DND-41 (cell line): ENCODE data around the gene MTTP.

Source experiments
- ATAC-seq: fragments of 200-7000 bp; cut with Tn5 transposase; 3 replicates; pipeline ENCODE4 v1.9.1; 2021; ENCODE audit warnings: low read depth; ENCODE audit not compliant: insufficient read depth
- DNase-seq: peaks from one replicate; pipeline ENCODE4 v3.0.0-alpha.2; 2020
- H2AFZ ChIP-seq: 2 replicates; pipeline ENCODE4 v1.6.0; 2012; ENCODE audit warnings: low read depth, low read length
- H3K27ac ChIP-seq: 2 replicates; pipeline ENCODE4 v1.5.1; 2012; ENCODE audit warnings: low read length, inconsistent platforms
- H3K27me3 ChIP-seq: fragments of 200-600 bp; sonication (generic); 2 replicates; pipeline ENCODE4 v1.6.0; 2012; ENCODE audit warnings: low read length, mild to moderate bottlenecking, inconsistent platforms; ENCODE audit not compliant: insufficient read depth, poor library complexity
- H3K36me3 ChIP-seq: 2 replicates; pipeline ENCODE4 v1.5.1; 2012; ENCODE audit warnings: low read length, inconsistent platforms; ENCODE audit not compliant: insufficient read depth
- H3K4me1 ChIP-seq: 2 replicates; pipeline ENCODE4 v1.5.1; 2012; ENCODE audit warnings: mild to moderate bottlenecking, low read length; ENCODE audit not compliant: insufficient read depth
- H3K4me2 ChIP-seq: 2 replicates; pipeline ENCODE4 v1.6.0; 2012; ENCODE audit warnings: mild to moderate bottlenecking, moderate library complexity, low read length, inconsistent platforms; ENCODE audit not compliant: insufficient read depth
- H3K4me3 ChIP-seq, 2 experiments: fragments of 200-600 bp in 1 of 2; shearing (Covaris generic) in 1 of 2; 2 replicates each; pipeline ENCODE4 v1.5.1; 2012 to 2016; ENCODE audit warnings: inconsistent platforms in 2 of 2, low read length in 2 of 2, mild to moderate bottlenecking in 2 of 2, low read depth in 1 of 2, moderate library complexity in 1 of 2
- H3K79me2 ChIP-seq: 2 replicates; pipeline ENCODE4 v1.6.0; 2012; ENCODE audit warnings: low read length, inconsistent platforms; ENCODE audit not compliant: insufficient read depth
- H3K9ac ChIP-seq: 2 replicates; pipeline ENCODE4 v1.6.0; 2012; ENCODE audit warnings: low read depth, mild to moderate bottlenecking, inconsistent platforms, low read length, moderate library complexity
- H3K9me3 ChIP-seq: 2 replicates; pipeline ENCODE4 v1.5.1; 2012; ENCODE audit warnings: low read length, moderate library complexity, mild to moderate bottlenecking, inconsistent platforms; ENCODE audit not compliant: insufficient read depth, severe bottlenecking
- H4K20me1 ChIP-seq: 2 replicates; pipeline ENCODE4 v1.6.0; 2012; ENCODE audit warnings: low read length; ENCODE audit not compliant: insufficient read depth
- EZH2 ChIP-seq: IDR thresholded peaks from 3 replicates; pipeline ENCODE4 v1.6.1; 2012; ENCODE audit warnings: borderline replicate concordance, low read depth, mild to moderate bottlenecking, moderate library complexity, low read length, inconsistent platforms; ENCODE audit not compliant: severe bottlenecking
- TF ChIP-seq, protein P1 (sequence below): IDR thresholded peaks from 2 replicates; pipeline ENCODE4 v1.5.1; 2012; ENCODE audit warnings: borderline replicate concordance, low read length, moderate library complexity, mild to moderate bottlenecking; ENCODE audit not compliant: poor library complexity, severe bottlenecking; ENCODE audit errors: extremely low read depth

The MTTP gene

DNA sequence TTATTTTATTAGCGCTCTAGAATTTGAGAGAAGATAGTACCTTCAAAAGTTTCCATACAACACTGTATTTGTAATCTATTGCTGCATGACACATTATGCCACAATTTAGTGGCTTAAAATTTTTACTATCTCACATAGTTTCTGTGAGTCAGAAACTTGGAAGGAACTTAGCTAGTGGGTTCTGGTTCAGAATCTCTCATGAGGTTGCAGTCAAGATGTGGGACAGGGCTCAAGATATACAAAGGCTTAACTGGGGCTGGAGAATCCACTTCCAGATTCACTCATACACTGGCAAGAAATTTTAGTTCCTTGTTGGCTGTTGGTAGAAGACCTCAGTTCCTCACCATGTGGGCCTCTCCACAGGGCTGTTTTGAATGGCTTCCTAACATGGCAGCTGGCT is 94.5 kb downstream of the MTTP start:
- Histone ChIP-seq H3K4me2 (no peak overlapping the region), H3K27ac (no peak overlapping the region), H2AFZ (no peak overlapping the region), H3K4me1 (no peaks in the 10 kb centered on the region), H3K4me3 (no peak overlapping the region), H3K36me3 (no peaks in the 10 kb centered on the region), H3K79me2 (no peaks in the 10 kb centered on the region), H3K27me3 (no peaks in the 10 kb centered on the region), H3K9ac (no peak overlapping the region), H3K9me3 (peaks cover 15% of the 10 kb centered on the region), H4K20me1 (no peaks in the 10 kb centered on the region)
- TF ChIP-seq, protein P1, sequence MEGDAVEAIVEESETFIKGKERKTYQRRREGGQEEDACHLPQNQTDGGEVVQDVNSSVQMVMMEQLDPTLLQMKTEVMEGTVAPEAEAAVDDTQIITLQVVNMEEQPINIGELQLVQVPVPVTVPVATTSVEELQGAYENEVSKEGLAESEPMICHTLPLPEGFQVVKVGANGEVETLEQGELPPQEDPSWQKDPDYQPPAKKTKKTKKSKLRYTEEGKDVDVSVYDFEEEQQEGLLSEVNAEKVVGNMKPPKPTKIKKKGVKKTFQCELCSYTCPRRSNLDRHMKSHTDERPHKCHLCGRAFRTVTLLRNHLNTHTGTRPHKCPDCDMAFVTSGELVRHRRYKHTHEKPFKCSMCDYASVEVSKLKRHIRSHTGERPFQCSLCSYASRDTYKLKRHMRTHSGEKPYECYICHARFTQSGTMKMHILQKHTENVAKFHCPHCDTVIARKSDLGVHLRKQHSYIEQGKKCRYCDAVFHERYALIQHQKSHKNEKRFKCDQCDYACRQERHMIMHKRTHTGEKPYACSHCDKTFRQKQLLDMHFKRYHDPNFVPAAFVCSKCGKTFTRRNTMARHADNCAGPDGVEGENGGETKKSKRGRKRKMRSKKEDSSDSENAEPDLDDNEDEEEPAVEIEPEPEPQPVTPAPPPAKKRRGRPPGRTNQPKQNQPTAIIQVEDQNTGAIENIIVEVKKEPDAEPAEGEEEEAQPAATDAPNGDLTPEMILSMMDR: no peak
- no peak for TF ChIP-seq EZH2
- DNase-seq (no peak), ATAC-seq (no peak)

DNA sequence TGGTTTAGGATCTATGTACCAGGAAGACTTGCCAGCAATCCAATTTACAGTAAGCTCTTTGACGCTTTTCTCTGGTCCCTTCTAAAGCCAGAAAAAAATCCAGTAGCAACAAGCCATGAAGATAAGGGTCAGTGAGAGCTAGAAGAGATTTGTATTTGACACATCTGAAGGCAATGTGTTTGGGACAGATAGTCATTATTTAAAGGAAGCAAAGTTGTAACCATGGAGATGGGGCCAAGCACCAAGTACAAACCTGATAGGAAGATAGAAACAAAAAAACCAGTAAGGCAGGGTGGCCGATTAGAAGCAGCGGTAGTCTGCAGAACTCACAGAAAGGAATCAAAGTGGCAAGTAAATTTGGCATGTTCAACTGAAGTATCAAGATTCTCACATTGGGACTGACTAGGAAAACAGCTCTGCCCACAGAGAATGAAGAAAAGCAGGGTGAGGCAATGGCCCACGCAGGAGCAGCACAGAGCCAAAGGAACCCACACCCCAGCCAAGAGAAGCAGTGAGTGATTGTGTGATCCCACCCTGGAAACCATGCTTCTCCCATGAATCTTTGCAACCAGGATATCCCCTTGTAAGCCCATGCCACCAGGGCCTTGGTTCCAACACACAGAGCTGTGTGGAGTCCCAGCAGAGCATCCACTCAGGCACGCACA is 95.9 kb downstream of the MTTP start:
- no peaks in the 10 kb centered on the region for H3K4me1 ChIP-seq
- no peaks in the 10 kb centered on the region for H4K20me1 ChIP-seq
- TF ChIP-seq, protein P1: no peak
- TF ChIP-seq EZH2: no peak
- H3K79me2 ChIP-seq: no peaks in the 10 kb centered on the region
- no peak for DNase-seq
- H2AFZ ChIP-seq: no peak overlapping the region
- no peak for ATAC-seq
- H3K27me3 ChIP-seq: no peaks in the 10 kb centered on the region
- no peak overlapping the region for H3K4me2 ChIP-seq
- no peaks in the 10 kb centered on the region for H3K36me3 ChIP-seq
- H3K9me3 ChIP-seq: peaks cover 15% of the 10 kb centered on the region
- no peak overlapping the region for H3K4me3 ChIP-seq
- no peak overlapping the region for H3K27ac ChIP-seq
- H3K9ac ChIP-seq: no peak overlapping the region
